Stimulated activated CD4-positive, alpha-beta T cell treated with anti-CD3 and anti-CD28 coated beads, TNF-alpha, amount 100 ng/mL, for 48 hours (primary cell): Measurements from ENCODE around the gene RFX4.

Experiments
- DNase-seq, 3 donors: peaks; one replicate each; pipeline ENCODE4 v3.0.0-alpha.2; 2020; ENCODE audit warnings: low read depth in 3 of 3

RFX4 gene

DNA sequence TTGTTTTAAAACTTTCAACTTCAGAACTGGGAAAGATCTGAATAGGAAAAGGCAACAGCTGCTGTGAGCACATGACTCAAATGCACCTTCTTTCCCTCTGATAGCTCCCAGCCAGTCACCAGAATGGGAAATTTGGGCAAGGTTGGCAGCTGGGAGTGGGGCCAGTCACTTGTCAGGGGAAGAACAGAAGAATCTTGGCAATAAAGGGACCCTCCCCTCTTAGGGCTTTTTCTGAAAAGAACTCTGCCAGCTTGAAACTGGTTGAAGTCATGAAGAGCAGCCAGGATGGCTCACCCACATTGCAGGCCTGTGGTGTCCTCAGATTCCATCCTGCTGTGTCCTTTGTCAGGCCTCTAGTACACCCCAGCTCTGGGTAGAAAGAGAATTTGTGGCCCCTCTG lies 181.4 kb downstream of the RFX4 start:
- DNase-seq: no peak

DNA sequence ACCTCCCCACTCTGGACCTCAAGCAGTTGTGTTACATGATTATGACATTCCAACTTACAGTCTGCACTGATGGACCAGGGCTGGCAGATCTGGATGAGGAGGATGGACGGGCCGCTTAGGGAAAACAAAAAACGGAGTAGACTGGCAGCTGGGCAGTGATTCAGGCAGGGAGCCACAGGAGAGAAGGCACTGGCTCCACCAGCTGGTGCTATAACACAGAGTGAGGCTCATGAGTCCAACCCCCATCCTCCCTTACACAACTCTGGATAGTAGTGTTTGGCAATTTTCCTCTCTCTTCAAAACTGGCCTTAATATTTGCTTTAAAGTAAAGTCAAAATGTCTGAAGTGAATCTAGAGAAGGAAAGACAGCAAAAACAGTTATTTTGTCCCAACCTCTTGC lies 181.9 kb downstream of the RFX4 start:
- DNase-seq: no peak

DNA sequence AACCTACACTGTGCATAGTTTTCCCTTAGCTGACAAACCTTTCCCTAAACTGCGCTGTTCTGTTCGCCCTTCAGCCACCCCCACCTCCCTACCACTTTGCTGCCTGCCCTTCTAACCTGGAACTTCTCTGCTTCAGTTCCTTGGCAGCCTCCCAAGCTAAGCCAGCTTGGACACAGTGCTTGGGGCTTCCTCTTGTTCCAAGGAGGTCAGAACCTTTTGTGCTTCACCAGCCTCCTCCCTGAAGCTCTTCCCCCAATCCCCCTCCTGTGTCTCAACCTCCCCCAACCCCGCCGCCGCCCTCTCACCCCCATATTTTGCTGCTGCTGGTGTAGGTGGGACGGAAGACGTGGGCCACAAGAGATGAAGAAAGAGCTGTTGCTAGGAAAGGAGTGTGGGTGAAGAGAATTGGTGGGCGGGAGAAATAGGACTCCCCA lies 183.6 kb downstream of the RFX4 start:
- no peak for DNase-seq

DNA sequence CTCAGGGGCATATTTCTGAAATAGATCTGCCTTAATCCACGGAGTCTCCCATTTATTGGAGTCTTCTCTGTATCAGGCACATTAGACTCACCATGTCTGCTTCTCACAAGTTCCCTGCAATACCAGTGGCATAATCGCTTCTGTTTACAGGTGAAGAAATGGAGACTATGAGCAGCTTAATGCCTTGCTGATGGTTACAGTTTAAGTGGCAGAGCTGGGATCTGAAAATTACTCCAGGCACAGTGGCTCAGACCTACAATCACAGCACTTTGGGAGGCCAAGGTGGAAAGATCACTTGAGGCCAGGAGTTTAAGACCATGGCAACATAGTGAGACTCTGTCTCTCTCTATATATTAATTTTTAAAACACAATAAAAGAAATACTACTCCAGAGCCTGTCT lies 184.4 kb downstream of the RFX4 start:
- no peak for DNase-seq

GRCh38 chr12:106767954-106768822 lies 185.4 kb downstream of the RFX4 start:
- DNase-seq: no peak

- DNase-seq: no peak
These were observed 186.3 kb downstream of the RFX4 start for GRCh38 chr12:106769078-106769477.

- DNase-seq: no peak
These were observed 186.7 kb downstream of the RFX4 start for GRCh38 chr12:106769546-106769945.

- DNase-seq: no peak
These were observed 188.6 kb downstream of the RFX4 start for GRCh38 chr12:106771425-106771824.

GRCh38 chr12:106773286-106774004 lies 190.6 kb downstream of the RFX4 start:
- DNase-seq: no peak

GRCh38 chr12:106774005-106774807 lies 191.4 kb downstream of the RFX4 start, which contains the start of gene RIC8B:
TSS of gene RIC8B (plus strand) at chr12:106774682. CDS start at chr12:106774746, 64 bp downstream.
- peak; percentile 64 to 77 (median 71) for DNase-seq

DNA sequence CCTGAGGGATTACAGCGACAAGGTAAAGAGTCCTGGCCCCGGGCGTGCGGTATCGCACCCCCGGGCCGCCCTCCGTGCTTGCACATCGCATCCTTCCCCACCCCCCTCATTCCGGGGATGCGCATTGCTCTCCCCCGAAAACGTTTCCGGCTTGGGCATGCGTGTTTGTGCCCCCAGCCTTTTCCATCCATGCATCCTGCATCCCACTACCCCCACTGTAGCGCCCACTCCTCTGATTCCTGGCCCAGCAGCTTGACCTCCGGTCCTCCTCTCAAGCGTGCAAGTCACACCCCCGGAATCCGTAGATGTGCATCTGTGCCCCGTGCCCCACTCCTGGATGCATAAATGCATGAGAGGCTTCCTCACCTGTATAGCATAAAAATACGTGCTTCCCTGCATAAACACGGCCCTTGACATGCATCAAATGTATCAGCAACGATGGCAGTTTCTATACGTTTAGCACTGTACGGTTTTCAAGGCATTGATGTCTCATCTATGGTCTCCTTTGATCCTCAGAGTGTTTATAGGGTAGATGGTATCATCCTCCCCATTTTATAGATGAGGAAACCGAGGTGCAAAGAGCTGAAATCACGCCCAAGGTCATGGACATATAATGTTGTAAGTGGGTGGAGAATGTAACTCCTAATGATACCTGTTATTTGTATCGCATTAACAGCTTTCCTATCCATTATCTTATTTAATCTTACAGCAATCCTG lies 192.2 kb downstream of the RFX4 start:
- DNase-seq: peak in 1 of 3 donors; percentile 14

GRCh38 chr12:106776897-106777296 lies 194.1 kb downstream of the RFX4 start:
- no peak for DNase-seq

DNA sequence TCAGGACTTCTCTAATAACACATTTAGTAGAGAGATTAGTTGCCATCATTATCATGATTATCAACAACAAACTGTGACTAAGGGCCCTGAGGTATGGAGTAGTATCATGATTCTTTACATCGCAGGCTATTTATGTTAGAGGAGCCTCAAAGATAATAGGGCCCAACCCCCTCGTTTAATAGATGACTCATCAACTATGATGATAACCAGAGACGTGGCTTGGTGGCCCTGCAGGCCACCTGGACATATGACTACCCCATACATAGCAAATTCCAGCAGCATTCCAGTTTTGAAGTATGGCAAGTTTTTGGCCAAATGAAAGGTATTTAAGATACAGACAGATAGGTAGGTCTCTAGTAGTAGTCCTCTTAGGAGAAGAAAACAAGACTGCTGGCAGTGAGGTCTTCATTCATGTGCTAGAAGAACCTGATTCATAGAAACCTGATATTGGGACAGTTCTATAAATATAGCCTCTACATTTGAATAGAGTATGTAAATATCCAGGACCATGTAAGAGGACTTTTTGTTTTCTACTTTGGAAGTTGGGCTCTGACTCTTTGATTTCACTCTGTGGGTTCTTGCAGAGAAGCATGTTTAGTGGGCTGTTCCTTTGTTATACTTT lies 197.3 kb downstream of the RFX4 start:
- DNase-seq: no peak

- DNase-seq: no peak
These were observed 199.8 kb downstream of the RFX4 start for GRCh38 chr12:106782619-106783018.

DNA sequence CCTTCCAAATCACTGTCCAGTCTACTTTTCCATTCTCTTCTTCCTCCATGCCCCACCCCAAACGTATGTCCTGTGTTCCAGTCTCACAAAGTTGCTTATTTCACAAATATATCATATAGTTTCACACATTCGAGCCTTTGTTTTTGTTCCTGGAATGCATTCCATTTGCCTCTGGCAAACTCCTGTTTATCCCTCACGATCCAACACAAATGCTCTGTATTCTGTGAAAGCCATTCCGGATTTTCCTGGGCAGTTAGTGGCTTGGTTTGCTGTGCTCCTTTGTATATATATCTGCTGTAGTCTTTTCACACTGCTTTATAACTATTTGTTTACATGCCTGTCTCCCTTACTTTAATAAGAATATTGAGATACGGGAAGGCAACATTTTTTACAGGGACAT lies 200.7 kb downstream of the RFX4 start:
- no peak for DNase-seq

- no peak for DNase-seq
These were observed 207.2 kb downstream of the RFX4 start for GRCh38 chr12:106790020-106790419.

GRCh38 chr12:106791531-106791930 lies 208.7 kb downstream of the RFX4 start:
- DNase-seq: no peak

GRCh38 chr12:106794369-106794768 lies 211.6 kb downstream of the RFX4 start:
- DNase-seq: no peak

GRCh38 chr12:106801167-106801708 lies 218.4 kb downstream of the RFX4 start:
- no peak for DNase-seq

GRCh38 chr12:106801830-106802533 lies 219.2 kb downstream of the RFX4 start:
- DNase-seq: no peak
